CD4-positive, alpha-beta T cell treated with Interferon alpha-2 for 1 hour (primary cell): ENCODE measurements around the gene SLC26A1.
"Not testable (repeated sequence)": the region's sequence is repeated elsewhere in the genome, so short reads cannot be mapped to it uniquely, and the experiment has no call there.

ENCODE experiments used
- DNase-seq, 2 donors: peaks; one replicate each; pipeline ENCODE4 v3.0.0-alpha.2; 2020 to 2022

The SLC26A1 gene

DNA sequence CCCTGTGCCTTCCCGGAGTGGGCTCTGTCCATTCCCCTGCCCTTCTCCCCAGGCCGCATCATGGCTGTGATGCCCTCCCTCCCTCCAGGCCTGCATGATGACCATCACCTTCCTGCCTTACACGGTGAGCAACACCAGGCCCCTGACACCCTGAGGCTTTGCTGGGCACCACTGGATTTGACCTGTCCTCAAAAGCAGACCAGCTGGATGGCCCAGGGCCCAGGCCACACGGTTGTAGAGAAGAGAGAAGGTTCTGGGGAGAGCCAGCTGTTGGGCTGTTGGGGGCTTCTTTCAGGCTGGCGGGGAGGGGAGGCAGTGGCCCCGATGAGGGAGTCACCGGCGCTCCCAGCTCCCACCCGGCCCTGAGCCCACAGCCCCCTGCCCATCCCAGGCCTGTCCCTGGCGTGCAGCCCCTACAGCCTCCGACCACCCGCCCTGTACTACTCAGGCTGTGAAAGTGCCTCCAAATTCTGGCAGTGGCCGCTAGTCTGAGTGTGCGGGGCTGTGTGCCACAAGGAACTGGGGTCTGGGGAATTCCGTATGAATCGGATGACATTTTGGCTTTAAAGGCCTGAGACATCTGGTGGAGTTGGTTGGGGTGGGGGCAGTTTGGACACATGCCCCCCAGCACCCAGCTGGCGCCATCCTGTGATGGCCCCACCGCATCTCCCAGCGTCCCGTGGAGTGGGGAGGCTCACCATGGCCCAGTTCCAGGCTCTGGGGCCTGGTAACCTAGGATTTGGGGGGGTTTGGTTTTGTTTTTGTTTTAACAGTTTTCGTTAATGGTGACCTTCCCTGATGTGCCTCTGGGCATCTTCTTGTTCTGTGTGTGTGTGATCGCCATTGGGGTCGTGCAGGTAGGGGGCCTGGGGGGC is 41.4 kb downstream of the SLC26A1 start:
- no peak for DNase-seq

DNA sequence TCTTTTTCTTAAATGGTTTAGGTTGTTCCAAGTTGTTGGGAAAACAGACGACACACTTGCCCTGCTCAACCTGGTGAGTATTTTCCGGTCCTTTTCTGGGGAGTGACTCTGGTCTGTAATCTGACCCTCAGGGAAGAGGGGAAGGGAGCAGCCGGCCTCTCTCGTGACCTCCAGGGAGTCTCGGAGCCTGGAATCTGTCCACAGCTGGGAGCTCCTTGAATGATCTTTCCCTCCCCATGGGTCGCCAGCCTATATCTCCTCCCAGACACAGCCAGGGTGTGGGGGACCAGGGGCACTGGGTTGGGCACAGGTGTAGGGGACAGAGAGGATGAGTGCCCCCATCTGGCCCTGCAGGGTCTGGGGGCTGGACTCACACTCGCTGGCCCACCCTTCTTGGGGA is 42.0 kb downstream of the SLC26A1 start:
- DNase-seq: no peak

DNA sequence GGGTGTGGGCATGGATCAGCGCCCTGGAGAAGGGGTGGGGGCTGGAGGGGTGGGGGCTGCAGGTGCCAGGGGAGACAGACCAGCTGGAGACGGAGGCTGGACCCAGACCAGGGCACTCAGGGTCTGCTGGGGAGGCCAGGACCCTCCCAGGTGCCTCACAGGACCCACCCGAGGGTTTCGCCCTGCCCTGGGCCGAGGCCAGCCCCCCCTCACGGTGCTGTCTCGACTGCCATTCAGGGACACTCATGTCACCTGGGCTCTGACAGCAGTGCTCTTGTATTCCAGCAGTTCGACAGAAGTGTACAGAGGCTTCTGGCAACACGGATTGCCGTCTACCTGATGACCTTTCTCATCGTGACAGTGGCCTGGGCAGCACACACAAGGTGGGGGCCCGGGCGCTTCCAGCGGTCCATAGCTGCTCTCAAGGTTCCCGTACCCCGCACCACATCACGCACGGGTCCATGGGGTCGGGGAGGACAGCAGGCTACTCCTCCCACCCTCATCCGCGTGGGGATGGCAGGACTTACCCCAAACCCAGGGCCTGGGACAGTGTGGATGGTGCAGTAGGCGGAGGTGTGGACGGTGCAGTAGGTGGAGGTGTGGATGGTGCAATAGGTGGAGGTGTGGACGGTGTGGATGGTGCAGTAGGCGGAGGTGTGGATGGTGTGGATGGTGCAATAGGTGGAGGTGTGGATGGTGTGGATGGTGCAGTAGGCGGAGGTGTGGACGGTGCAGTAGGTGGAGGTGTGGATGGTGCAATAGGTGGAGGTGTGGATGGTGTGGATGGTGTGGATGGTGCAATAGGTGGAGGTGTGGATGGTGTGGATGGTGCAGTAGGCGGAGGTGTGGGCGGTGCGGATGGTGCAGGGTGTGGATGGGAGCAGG is 42.8 kb downstream of the SLC26A1 start:
- DNase-seq: no peak

DNA sequence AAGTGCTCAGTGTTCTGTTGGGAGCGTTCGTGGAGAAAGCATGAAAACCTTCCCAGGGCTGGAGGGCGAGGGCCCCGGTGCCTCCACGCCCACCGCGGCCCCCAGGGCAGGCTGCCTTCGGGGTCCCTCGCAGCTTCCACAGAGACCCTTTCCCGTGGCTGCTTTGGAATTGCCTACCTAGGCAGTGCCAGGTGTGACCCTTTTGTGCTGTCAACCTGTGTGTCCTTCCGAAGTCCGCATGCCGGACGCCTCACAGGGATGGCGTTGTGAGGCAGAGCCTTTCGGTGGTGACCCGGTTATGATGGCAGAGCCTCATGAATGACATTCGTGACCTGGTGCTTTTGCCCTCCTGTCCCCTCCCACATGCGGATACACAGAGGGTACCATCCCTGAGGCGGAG is 43.5 kb downstream of the SLC26A1 start:
- no peak for DNase-seq

DNA sequence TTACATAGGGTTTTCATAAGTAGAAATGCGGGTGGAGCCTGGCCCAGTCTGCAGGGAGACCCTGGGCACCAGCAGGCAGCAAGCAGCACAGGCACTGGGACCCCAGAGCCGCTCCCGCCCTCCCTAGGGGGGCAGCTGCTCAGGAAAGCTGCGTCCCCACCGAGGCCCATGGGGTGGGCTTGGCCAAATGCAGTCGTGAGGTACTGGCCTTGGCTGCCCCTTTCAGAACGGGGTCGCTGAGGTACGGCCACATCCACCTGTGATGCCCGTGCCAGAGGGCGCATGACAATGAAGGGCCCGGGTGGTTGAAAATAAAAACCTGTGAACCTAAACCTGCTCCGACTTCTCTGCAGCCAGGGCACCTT is 44.3 kb downstream of the SLC26A1 start:
- no peak for DNase-seq

DNA sequence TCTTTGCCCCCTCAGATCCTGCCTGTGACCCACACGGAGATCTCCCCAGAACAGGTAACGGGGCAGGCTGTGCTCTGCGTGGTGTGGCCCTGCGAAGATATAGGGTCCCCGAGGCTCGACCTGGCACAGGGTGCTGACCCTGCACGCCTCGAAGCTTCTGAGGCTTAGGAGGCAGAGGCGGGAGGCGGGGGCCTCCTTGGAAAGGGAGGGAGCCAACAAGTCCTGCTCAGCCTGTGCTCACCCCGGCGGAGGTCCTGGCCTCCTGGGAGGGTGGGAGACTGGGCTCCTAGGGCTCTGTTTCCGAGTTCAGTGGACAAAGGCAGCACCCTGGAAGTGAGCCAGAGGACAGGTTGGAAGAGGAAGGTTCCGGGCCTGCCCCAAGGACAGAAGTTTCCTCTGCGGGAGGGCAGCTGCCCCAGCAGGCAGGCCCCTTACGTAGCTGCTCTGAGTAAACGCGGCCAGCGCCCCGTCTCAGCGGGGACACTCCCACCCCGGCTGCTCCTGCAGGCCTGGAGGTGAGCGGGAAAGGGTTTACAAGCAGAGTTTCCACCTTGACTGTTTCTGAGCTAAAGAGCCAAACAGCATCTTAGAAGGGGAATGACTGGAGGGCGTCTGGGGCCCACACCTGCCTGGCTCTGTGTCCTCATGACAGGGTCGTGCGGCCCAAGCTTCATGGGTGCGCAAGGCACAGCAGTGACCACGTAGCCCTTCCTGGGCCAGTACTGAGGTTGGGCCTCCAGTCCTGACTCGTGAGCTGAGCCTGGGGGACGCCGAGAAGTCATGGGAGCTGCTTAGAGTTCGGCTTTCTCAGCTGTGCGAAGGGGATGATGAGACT is 44.9 kb downstream of the SLC26A1 start:
- no peak for DNase-seq

DNA sequence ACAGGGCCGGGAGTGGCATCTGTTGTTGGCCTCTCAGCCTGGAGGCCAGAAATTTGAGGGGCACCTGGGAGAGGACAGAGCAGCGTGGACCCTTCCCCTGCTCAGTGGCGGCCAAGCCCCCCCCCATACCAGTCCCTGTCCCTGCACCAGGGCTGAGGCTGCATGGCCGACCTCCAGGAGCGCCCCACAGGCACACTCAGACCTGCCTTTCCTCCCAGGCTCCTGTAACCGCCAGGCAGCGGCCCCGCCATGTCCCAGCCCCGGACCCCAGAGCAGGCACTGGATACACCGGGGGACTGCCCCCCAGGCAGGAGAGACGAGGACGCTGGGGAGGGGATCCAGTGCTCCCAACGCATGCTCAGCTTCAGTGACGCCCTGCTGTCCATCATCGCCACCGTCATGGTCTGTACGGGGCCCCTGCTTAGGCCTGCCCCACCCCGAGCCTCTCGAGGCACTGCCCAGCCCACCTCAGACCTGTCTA is 45.7 kb downstream of the SLC26A1 start:
- no peak for DNase-seq

DNA sequence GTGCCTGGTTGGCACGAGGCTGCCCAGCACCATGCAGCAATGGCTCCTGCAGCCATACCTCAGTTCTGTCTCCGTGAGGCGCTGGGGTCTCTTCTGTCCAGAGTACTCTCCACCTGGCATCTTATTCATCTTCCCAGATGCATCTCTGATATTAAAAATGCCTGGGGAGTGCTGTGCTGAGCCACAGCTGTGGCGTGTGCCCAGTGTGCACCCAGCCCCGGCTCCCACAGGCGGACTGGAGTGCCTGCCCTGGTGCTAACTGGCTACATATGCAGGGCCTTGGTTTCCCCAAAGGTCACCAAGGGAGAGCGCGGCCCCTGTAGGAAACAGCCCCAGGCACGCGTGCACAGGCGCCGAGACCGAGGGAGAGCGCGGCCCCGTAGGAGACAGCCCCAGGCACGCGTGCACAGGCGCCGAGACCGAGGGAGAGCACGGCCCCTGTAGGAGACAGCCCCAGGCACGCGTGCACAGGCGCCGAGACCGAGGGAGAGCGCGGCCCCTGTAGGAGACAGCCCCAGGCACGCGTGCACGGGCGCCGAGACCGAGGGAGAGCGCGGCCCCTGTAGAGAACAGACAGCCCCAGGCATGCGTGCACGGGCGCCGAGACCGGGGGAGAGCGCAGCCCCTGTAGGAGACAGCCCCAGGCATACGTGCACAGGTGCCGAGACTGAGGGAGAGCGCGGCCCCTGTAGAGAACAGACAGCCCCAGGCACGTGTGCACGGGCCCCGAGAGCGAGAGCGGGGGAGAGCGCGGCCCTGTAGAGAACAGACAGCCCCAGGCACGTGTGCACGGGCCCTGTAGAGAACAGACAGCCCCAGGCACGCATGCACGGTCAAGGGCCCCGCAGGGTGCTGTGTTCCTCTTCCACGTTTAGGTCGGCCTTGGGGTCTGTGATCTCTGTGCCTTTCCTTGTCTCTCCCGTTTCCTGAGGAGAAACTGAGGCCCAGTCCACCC is 46.4 kb downstream of the SLC26A1 start:
- DNase-seq: no peak

DNA sequence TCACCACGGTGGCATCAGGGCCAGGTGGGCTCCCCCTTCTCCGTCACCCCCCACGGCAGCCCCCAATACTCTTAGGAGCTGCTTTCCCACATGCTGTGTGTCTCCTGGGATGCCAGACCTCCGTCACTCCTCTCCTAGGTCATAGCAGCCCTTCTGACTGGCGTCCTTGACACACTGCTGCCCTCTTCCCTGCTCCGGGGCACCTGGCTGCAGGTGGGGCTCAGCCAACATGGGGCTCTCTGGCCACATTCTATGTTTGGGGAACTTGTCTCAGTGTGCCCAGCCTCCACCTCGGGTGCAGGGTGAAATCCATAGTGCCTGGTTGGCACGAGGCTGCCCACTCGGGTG is 47.1 kb downstream of the SLC26A1 start:
- DNase-seq: no peak

DNA sequence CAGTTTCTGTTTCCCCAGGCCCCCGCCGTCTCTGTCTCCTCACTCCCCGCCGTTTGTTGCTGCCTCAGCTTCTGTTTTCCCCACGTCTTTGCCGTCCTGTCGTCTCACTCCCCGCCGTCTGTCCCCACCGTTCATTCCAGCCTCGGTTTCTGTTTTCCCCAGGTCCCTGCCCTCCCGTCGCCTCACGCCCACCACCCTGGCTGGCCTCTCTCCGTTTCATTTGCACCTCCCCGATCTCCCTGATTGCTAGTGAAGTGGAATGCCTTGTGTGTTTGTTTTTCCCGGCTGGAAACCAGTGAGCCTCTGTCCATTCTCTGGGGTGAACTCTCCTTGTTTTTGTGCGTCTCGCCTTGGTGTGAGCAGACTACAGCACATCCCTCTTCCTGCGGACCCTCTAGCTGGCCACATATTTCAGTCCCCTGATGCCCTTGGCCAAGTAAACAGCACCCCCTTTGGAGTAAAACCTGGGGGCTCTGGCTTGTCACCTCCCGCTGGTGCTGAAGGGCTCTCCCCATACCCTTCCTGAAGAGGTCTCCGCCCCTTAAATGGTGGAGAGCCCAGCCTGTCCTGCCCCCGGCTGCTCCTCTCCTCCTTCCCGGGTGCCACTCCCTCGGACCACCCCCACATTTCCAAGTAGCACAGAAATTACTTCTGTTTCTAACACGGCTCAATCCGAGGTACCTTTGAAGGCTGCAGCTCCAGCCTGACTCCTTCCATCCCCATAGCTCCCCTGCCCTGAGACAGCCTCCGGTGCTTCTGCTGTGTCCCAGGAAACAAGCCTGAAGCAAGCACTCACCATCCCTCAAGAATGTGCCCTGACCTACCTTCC is 47.7 kb downstream of the SLC26A1 start:
- no peak for DNase-seq

DNA sequence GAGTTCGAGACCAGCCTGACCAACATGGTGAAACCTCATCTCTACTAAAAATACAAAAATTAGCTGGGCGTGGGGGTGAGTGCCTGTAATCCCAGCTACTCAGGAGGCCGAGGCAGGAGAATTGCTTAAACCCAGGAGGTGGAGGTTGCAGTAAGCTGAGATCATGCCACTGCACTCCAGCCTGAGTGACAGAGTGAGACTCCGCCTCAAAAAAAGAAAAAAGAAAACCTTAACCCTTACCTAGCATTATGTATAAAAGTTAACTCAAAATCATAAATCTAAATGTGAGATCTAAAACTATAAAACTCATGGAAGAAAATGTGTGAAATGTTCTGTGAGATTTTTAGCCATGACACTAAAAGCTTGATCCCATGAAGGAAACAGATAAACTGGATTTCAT is 53.7 kb downstream of the SLC26A1 start:
- DNase-seq: not testable (repeated sequence)
